HepG2 (cell line): ENCODE data around the gene AANAT. TPM values are rescaled to one million over a fixed set of nuclear protein-coding genes. Genes with fewer than 3 reads are reported as not detected.

Source experiments
- ATAC-seq: fragments of 200-7000 bp; cut with Tn5 transposase; 3 replicates; pipeline ENCODE4 v1.9.1; 2020; ENCODE audit warnings: mild to moderate bottlenecking, moderate library complexity
- BruUV-seq: library from RNA; stranded (reverse); fragments of 400-500 nt; replicated peaks from 2 replicates; lab custom pipeline; 2021; lab: Mats Ljungman, UMichigan
- CTCF ChIA-PET: fragments of 300-600 bp; formaldehyde crosslinking; extraction: SDS; loops from one replicate; lab custom pipeline; 2021; ENCODE audit warnings: low total read pairs, inconsistent platforms, low intra/inter-chr PET ratio; lab: Yijun Ruan, JAX
- POLR2A ChIA-PET: fragments of 350-600 bp; sonication (Branson Sonifier 250); formaldehyde crosslinking; loops from one replicate; lab custom pipeline; 2020; ENCODE audit warnings: antibody characterized with exemption, inconsistent platforms; lab: Yijun Ruan, JAX
- DNase-seq: peaks from one replicate; pipeline ENCODE4 v3.0.0-alpha.2; 2015; ENCODE audit warnings: low spot score
- FAIRE-seq: peaks from 3 replicates; lab custom pipeline; 2011; peaks lifted over from hg19 to GRCh38; lab: Jason Lieb, UNC
- H2AFZ ChIP-seq: one replicate; pipeline ENCODE4 v1.6.1; 2011; ENCODE audit warnings: low read length, inconsistent platforms
- H3K27ac ChIP-seq: fragments of 300-600 bp; 3 replicates; pipeline ENCODE4 v1.8.0; 2011; ENCODE audit warnings: mixed run types, mild to moderate bottlenecking, mixed read lengths, low read length, inconsistent platforms; ENCODE audit not compliant: insufficient read depth; ENCODE audit errors: extremely low read length
- H3K27me3 ChIP-seq, 2 experiments: fragments of 200-600 bp in 1 of 2; 2 replicates in 1 of 2; 3 replicates in 1 of 2; pipeline versions ENCODE4 v1.6.0 to v1.8.0; 2011; ENCODE audit warnings: low read length in 2 of 2, mild to moderate bottlenecking in 2 of 2, moderate library complexity in 2 of 2, inconsistent platforms in 1 of 2; ENCODE audit not compliant: insufficient read depth in 2 of 2, control insufficient read depth in 1 of 2
- H3K36me3 ChIP-seq, 2 experiments: fragments of 200-600 bp in 1 of 2; replicated peaks in 1 of 2; 2 replicates in 1 of 2; 3 replicates in 1 of 2; pipeline versions ENCODE4 v1.5.1 to v1.8.0; 2011; ENCODE audit warnings: low read length in 2 of 2, inconsistent platforms in 1 of 2; ENCODE audit not compliant: insufficient read depth in 2 of 2, control insufficient read depth in 1 of 2
- H3K4me1 ChIP-seq: 2 replicates; pipeline ENCODE4 v1.5.1; 2012; ENCODE audit warnings: low read length, inconsistent platforms; ENCODE audit not compliant: insufficient read depth
- H3K4me2 ChIP-seq: 2 replicates; pipeline ENCODE4 v1.6.0; 2011; ENCODE audit warnings: low read depth, low read length, inconsistent platforms
- H3K4me3 ChIP-seq, 3 experiments: fragments of 200-600 bp in 1 of 3; sonication (generic), shearing (Covaris generic) in 1 of 3; replicated peaks in 1 of 3; 2 replicates each; pipeline ENCODE4 v1.5.1; 2011 to 2016; ENCODE audit warnings: low read length in 3 of 3, inconsistent platforms in 2 of 3, low read depth in 2 of 3, mild to moderate bottlenecking in 2 of 3, control low read depth in 1 of 3, mixed read lengths in 1 of 3; ENCODE audit not compliant: insufficient read depth in 1 of 3
- H3K79me2 ChIP-seq: one replicate; pipeline ENCODE4 v1.6.1; 2011; ENCODE audit warnings: low read length, inconsistent platforms; ENCODE audit not compliant: insufficient read depth
- H3K9ac ChIP-seq: 2 replicates; pipeline ENCODE4 v1.6.0; 2011; ENCODE audit warnings: mild to moderate bottlenecking, low read depth, low read length, inconsistent platforms; ENCODE audit not compliant: insufficient read depth
- H3K9me3 ChIP-seq: 2 replicates; pipeline ENCODE4 v1.5.1; 2012; ENCODE audit warnings: mild to moderate bottlenecking, low read length
- H4K20me1 ChIP-seq: 2 replicates; pipeline ENCODE4 v1.6.0; 2011; ENCODE audit warnings: inconsistent platforms, mild to moderate bottlenecking, low read length, moderate library complexity; ENCODE audit not compliant: insufficient read depth
- ADNP ChIP-seq: sonication (generic); formaldehyde crosslinking; IDR thresholded peaks from 2 replicates; pipeline ENCODE4 v1.4.0; 2020; ENCODE audit warnings: missing genetic modification reagents
- ESRRA ChIP-seq: sonication (generic); formaldehyde crosslinking; IDR thresholded peaks from 2 replicates; pipeline ENCODE4 v1.5.1; 2020; ENCODE audit warnings: mild to moderate bottlenecking, low read depth, missing genetic modification reagents
- HOXA5 ChIP-seq: sonication (generic); formaldehyde crosslinking; IDR thresholded peaks from 2 replicates; pipeline ENCODE4 v1.4.0; 2020; ENCODE audit warnings: missing genetic modification reagents
- LCORL ChIP-seq, 2 experiments: fragments of 450-650 bp in 1 of 2; sonication (generic) in 1 of 2; formaldehyde crosslinking in 1 of 2; IDR thresholded peaks; 2 replicates each; pipeline versions ENCODE4 v1.5.0 to v1.6.1; 2017 to 2020; ENCODE audit warnings: antibody characterized with exemption in 1 of 2, missing genetic modification reagents in 1 of 2
- MED8 ChIP-seq: sonication (generic); formaldehyde crosslinking; IDR thresholded peaks from 2 replicates; pipeline ENCODE4 v1.8.1; 2023; ENCODE audit warnings: mild to moderate bottlenecking, missing genetic modification reagents; ENCODE audit not compliant: insufficient replicate concordance
- RARA ChIP-seq: IDR thresholded peaks from 2 replicates; pipeline ENCODE4 v1.6.1; 2016; ENCODE audit warnings: missing genetic modification reagents, missing compliant biosample characterization
- SIX4 ChIP-seq: sonication (generic); formaldehyde crosslinking; IDR thresholded peaks from 2 replicates; pipeline ENCODE4 v1.4.0; 2020; ENCODE audit warnings: missing genetic modification reagents
- SMYD3 ChIP-seq: sonication (generic); formaldehyde crosslinking; IDR thresholded peaks from 2 replicates; pipeline ENCODE4 v1.8.1; 2023; ENCODE audit warnings: mild to moderate bottlenecking, missing genetic modification reagents
- SOX13 ChIP-seq, 3 experiments: fragments of 450-650 bp in 1 of 3; sonication (generic) in 1 of 3; formaldehyde crosslinking in 1 of 3; IDR thresholded peaks in 2 of 3; conservative IDR thresholded peaks in 1 of 3; 2 replicates each; pipeline versions ENCODE4 v1.5.0 to v1.6.1; 2016 to 2020; ENCODE audit warnings: antibody characterized with exemption in 1 of 3, mild to moderate bottlenecking in 1 of 3, missing compliant biosample characterization in 1 of 3, missing genetic modification reagents in 1 of 3, moderate library complexity in 1 of 3
- ZNF224 ChIP-seq: sonication (generic); formaldehyde crosslinking; IDR thresholded peaks from 2 replicates; pipeline ENCODE4 v1.5.0; 2020; ENCODE audit warnings: mild to moderate bottlenecking, missing genetic modification reagents
- ZNF263 ChIP-seq: sonication (generic); formaldehyde crosslinking; IDR thresholded peaks from 2 replicates; pipeline ENCODE4 v1.4.0; 2020; ENCODE audit warnings: missing genetic modification reagents
- ZNF335 ChIP-seq: sonication (generic); formaldehyde crosslinking; IDR thresholded peaks from 2 replicates; pipeline ENCODE4 v1.4.0; 2020; ENCODE audit warnings: missing genetic modification reagents
- ZNF543 ChIP-seq: sonication (generic); formaldehyde crosslinking; IDR thresholded peaks from 2 replicates; pipeline ENCODE4 v1.4.0; 2020; ENCODE audit warnings: mild to moderate bottlenecking, missing genetic modification reagents
- ZNF629 ChIP-seq: sonication (generic); formaldehyde crosslinking; conservative IDR thresholded peaks from 2 replicates; pipeline ENCODE4 v1.5.0; 2020; ENCODE audit warnings: missing genetic modification reagents
- ZNF720 ChIP-seq: sonication (generic); formaldehyde crosslinking; IDR thresholded peaks from 2 replicates; pipeline ENCODE4 v1.4.0; 2020; ENCODE audit warnings: missing genetic modification reagents
- ZNF737 ChIP-seq: sonication (generic); formaldehyde crosslinking; IDR thresholded peaks from 2 replicates; pipeline ENCODE4 v1.5.0; 2020; ENCODE audit warnings: missing genetic modification reagents, mild to moderate bottlenecking, borderline replicate concordance
- ZNF780A ChIP-seq: sonication (generic); formaldehyde crosslinking; IDR thresholded peaks from 2 replicates; pipeline ENCODE4 v1.8.0; 2022; ENCODE audit warnings: mild to moderate bottlenecking, missing genetic modification reagents, moderate library complexity
- ZNF792 ChIP-seq: IDR thresholded peaks from 2 replicates; pipeline ENCODE4 v1.6.1; 2016
- WGBS: methylation state at CpG from one replicate; pipeline ENCODE4 v1.1.6; 2017; ENCODE audit warnings: low lambda C conversion rate; 5-methylcytosine and 5-hydroxymethylcytosine counted together
- in situ Hi-C: cut with HindIII; loops from 2 replicates; pipeline ENCODE4 v1.10.0; 2017; ENCODE audit warnings: low pct_unique_long_range_greater_than_20kb; ENCODE audit not compliant: extremely low pct_ligation_motif_present
- intact Hi-C: fragments of 100-400 bp; cut with micrococcal nuclease; formaldehyde crosslinking; loops from one replicate; pipeline ENCODE4 v1.10.0; 2022; ENCODE audit not compliant: unreplicated experiment
- polyA plus RNA-seq, 8 experiments: library from polyadenylated mRNA; depleted of rRNA in 3 of 8; stranded (reverse) in 7 of 8; unstranded in 1 of 8; fragments of >200 nt; fragmentation: Illumina TruSeq in 4 of 8; extraction: Trizol in 4 of 8; gene quantifications; 2 replicates each; pipeline versions ENCODE4 v1.2.1 to v1.2.3, GENCODE V29; 2011 to 2016; ENCODE audit warnings: low read depth in 4 of 8, missing spikeins in 1 of 8, mixed read lengths in 1 of 8; ENCODE audit not compliant: insufficient read depth in 1 of 8
- total RNA-seq, 5 experiments: library from RNA; depleted of rRNA; stranded (reverse); fragments of >200 nt; fragmentation: Illumina TruSeq; extraction: Trizol; gene quantifications; 2 replicates each; pipeline ENCODE4 v1.2.3, GENCODE V29; 2016; ENCODE audit warnings: low read depth in 1 of 5
- TF ChIP-seq, protein P1 (sequence below): sonication (generic); formaldehyde crosslinking; IDR thresholded peaks from 2 replicates; pipeline ENCODE4 v1.4.0; 2020; ENCODE audit warnings: missing genetic modification reagents
- TF ChIP-seq, protein P2 (sequence below): sonication (generic); formaldehyde crosslinking; IDR thresholded peaks from 2 replicates; pipeline ENCODE4 v1.4.0; 2020; ENCODE audit warnings: missing genetic modification reagents

Gene AANAT
- total and polyA plus RNA-seq, 2 of the 13 experiments (the other 11 are each of a cell fraction or from before 2014, with no cell fraction given): 0.07 TPM; not detected in 1

GRCh38 chr17:76502341-76503211 lies 35.2 kb downstream of the AANAT start:
- peak overlapping the region; percentile 100 for H3K4me2 ChIP-seq
- H4K20me1 ChIP-seq: peaks cover 3% of the 10 kb centered on the region; the same call in 1 of the 2 replicates
- in situ Hi-C loops (no loop called here), intact Hi-C loops (no loop called here)
- FAIRE-seq: no peak
- ATAC-seq: no peak
- ChIA-PET POLR2A (interaction anchor here (0.9 to 8.2 kb wide), 23 partner anchors 7 to 120 kb away, joined by 3 to 252 read pairs (median 7); partner anchors contain the start of genes AANAT, PRCD and UBE2O), CTCF (interaction anchor here (1.2 kb wide), 1 partner anchor 37 kb away, joined by 3 read pairs; no protein-coding TSS in a partner anchor)
- H3K27me3 ChIP-seq: peaks cover 0 to 7% of the 10 kb centered on the region in 2 experiments; a peak in 1 of 5 replicates
- H3K4me3 ChIP-seq: peak overlapping the region; percentile 36 to 99 (median 96)
- BruUV-seq: no TSS peak
- no peaks in the 10 kb centered on the region for H3K9me3 ChIP-seq
- H2AFZ ChIP-seq: no peak overlapping the region
- peaks cover 23% of the 10 kb centered on the region for H3K79me2 ChIP-seq
- no peaks in the 10 kb centered on the region for H3K36me3 ChIP-seq
- WGBS: 18% methylated on average over 8 of the region's 8 CpGs
- peaks cover 65% of the 10 kb centered on the region for H3K4me1 ChIP-seq
- no peak overlapping the region for H3K27ac ChIP-seq
- peak overlapping the region; percentile 61; the same call in 1 of the 2 replicates for H3K9ac ChIP-seq
- no peak for DNase-seq
- peak; percentile 27; the same call in 1 of the 2 replicates for TF ChIP-seq ZNF335 (CRISPR knock-in tag)
- TF ChIP-seq, protein P1, sequence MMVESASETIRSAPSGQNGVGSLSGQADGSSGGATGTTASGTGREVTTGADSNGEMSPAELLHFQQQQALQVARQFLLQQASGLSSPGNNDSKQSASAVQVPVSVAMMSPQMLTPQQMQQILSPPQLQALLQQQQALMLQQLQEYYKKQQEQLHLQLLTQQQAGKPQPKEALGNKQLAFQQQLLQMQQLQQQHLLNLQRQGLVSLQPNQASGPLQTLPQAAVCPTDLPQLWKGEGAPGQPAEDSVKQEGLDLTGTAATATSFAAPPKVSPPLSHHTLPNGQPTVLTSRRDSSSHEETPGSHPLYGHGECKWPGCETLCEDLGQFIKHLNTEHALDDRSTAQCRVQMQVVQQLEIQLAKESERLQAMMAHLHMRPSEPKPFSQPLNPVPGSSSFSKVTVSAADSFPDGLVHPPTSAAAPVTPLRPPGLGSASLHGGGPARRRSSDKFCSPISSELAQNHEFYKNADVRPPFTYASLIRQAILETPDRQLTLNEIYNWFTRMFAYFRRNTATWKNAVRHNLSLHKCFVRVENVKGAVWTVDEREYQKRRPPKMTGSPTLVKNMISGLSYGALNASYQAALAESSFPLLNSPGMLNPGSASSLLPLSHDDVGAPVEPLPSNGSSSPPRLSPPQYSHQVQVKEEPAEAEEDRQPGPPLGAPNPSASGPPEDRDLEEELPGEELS (CRISPR knock-in tag): no peak
- TF ChIP-seq SOX13 (IDR thresholded peaks at IDR 0.05): peak; percentile 8; the same call in 1 of the 2 replicates
- no peak for TF ChIP-seq SOX13 (CRISPR knock-in tag; conservative IDR thresholded peaks at IDR 0.05 in 1 of 2, IDR thresholded peaks at IDR 0.05 in 1 of 2)
- no peak for TF ChIP-seq ZNF780A
- TF ChIP-seq, protein P2, sequence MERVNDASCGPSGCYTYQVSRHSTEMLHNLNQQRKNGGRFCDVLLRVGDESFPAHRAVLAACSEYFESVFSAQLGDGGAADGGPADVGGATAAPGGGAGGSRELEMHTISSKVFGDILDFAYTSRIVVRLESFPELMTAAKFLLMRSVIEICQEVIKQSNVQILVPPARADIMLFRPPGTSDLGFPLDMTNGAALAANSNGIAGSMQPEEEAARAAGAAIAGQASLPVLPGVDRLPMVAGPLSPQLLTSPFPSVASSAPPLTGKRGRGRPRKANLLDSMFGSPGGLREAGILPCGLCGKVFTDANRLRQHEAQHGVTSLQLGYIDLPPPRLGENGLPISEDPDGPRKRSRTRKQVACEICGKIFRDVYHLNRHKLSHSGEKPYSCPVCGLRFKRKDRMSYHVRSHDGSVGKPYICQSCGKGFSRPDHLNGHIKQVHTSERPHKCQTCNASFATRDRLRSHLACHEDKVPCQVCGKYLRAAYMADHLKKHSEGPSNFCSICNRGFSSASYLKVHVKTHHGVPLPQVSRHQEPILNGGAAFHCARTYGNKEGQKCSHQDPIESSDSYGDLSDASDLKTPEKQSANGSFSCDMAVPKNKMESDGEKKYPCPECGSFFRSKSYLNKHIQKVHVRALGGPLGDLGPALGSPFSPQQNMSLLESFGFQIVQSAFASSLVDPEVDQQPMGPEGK (CRISPR knock-in tag): 0 out of 2 replicates have a peak, but pooled peaks have one; percentile 4
- 0 out of 2 replicates have a peak, but pooled peaks have one; percentile 2 for TF ChIP-seq ZNF792 (CRISPR knock-in tag)
- no peak for TF ChIP-seq SIX4 (CRISPR knock-in tag)
- TF ChIP-seq ZNF629: peak; percentile 99
- TF ChIP-seq ZNF543 (CRISPR knock-in tag): peak; percentile 6; the same call in 1 of the 2 replicates
- TF ChIP-seq ZNF737: no peak
- no peak for TF ChIP-seq ZNF224 (CRISPR knock-in tag)
- TF ChIP-seq RARA: peak; percentile 61; the same call in 1 of the 2 replicates
- peak; percentile 5 for TF ChIP-seq MED8 (CRISPR knock-in tag)
- TF ChIP-seq HOXA5 (CRISPR knock-in tag): 0 out of 2 replicates have a peak, but pooled peaks have one; percentile 36
- TF ChIP-seq ZNF720 (CRISPR knock-in tag): no peak
- TF ChIP-seq SMYD3 (CRISPR knock-in tag): no peak
- 0 out of 2 replicates have a peak, but pooled peaks have one; percentile 33 for TF ChIP-seq ADNP (CRISPR knock-in tag)
- TF ChIP-seq LCORL (IDR thresholded peaks at IDR 0.05): no peak
- TF ChIP-seq LCORL (CRISPR knock-in tag; IDR thresholded peaks at IDR 0.05): 0 out of 2 replicates have a peak, but pooled peaks have one; percentile 3
- no peak for TF ChIP-seq ESRRA (CRISPR knock-in tag)
- TF ChIP-seq ZNF263: peak; percentile 75
